Measurements from ENCODE around the gene TBC1D4. TPM values are rescaled to one million over a fixed set of nuclear protein-coding genes. Genes with fewer than 3 reads are reported as not detected.

The TBC1D4 gene
- polyA plus RNA-seq, 1 experiment: 8.0 TPM

DNA sequence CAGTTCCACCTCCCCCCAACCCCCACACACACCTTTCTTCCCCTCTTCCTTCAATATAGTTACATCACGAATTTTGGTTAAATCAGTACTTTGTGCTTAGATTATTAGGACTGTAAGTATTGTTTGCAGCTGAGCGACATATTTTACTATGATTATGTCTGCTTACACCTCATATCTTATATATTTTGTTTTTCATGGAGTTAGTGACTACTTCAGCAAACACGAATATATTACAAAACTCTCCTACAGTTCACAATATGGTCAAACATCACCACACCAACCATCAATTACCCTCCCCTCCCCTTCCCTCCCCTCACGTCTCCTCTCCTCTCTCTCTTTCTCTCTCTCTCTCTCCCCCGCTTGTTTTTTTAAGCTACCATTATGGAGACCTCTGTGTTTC lies 152.9 kb downstream of the TBC1D4 start:
- Histone ChIP-seq H3K27ac (ENCODE audit: low read depth, low read length) (no peak overlapping the region), H3K4me3 (ENCODE audit: low read depth, low read length) (no peak overlapping the region), H3K9me3 (ENCODE audit: control insufficient read depth, insufficient read depth, low read length) (no peaks in the 10 kb centered on the region), H3K27me3 (ENCODE audit: control insufficient read depth, insufficient read depth, low read length) (no peaks in the 10 kb centered on the region)
- ChIA-PET POLR2A (no interaction called here), CTCF (interaction anchor here (1.1 kb wide), 1 partner anchor 14 kb away, joined by 4 read pairs; no protein-coding TSS in a partner anchor)
- TF ChIP-seq, protein P1, sequence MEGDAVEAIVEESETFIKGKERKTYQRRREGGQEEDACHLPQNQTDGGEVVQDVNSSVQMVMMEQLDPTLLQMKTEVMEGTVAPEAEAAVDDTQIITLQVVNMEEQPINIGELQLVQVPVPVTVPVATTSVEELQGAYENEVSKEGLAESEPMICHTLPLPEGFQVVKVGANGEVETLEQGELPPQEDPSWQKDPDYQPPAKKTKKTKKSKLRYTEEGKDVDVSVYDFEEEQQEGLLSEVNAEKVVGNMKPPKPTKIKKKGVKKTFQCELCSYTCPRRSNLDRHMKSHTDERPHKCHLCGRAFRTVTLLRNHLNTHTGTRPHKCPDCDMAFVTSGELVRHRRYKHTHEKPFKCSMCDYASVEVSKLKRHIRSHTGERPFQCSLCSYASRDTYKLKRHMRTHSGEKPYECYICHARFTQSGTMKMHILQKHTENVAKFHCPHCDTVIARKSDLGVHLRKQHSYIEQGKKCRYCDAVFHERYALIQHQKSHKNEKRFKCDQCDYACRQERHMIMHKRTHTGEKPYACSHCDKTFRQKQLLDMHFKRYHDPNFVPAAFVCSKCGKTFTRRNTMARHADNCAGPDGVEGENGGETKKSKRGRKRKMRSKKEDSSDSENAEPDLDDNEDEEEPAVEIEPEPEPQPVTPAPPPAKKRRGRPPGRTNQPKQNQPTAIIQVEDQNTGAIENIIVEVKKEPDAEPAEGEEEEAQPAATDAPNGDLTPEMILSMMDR (IDR thresholded peaks at IDR 0.05; ENCODE audit: low read depth, low read length): no peak
- DNase-seq (ENCODE audit: low read depth, low spot score): no peak

- Histone ChIP-seq H3K9me3 (ENCODE audit: control insufficient read depth, insufficient read depth, low read length) (no peaks in the 10 kb centered on the region), H3K4me3 (ENCODE audit: low read depth, low read length) (no peak overlapping the region), H3K27me3 (ENCODE audit: control insufficient read depth, insufficient read depth, low read length) (no peaks in the 10 kb centered on the region), H3K27ac (ENCODE audit: low read depth, low read length) (no peak overlapping the region)
- ChIA-PET CTCF (interaction anchor here (0.8 to 2.9 kb wide), 2 partner anchors 31 to 46 kb away, joined by 4 to 11 read pairs; no protein-coding TSS in a partner anchor), POLR2A (no interaction called here)
- TF ChIP-seq, protein P1 (IDR thresholded peaks at IDR 0.05; ENCODE audit: low read depth, low read length): no peak
- no peak for DNase-seq (ENCODE audit: low read depth, low spot score)
These were observed 154.8 kb downstream of the TBC1D4 start for GRCh38 chr13:75327135-75327510.

GRCh38 chr13:75326173-75327134 lies 155.5 kb downstream of the TBC1D4 start:
- ChIA-PET POLR2A (no interaction called here), CTCF (interaction anchor here (2.9 kb wide), 1 partner anchor 46 kb away, joined by 11 read pairs; no protein-coding TSS in a partner anchor)
- Histone ChIP-seq H3K9me3 (ENCODE audit: control insufficient read depth, insufficient read depth, low read length) (no peaks in the 10 kb centered on the region), H3K27me3 (ENCODE audit: control insufficient read depth, insufficient read depth, low read length) (no peaks in the 10 kb centered on the region), H3K27ac (ENCODE audit: low read depth, low read length) (no peak overlapping the region), H3K4me3 (ENCODE audit: low read depth, low read length) (no peak overlapping the region)
- TF ChIP-seq, protein P1 (IDR thresholded peaks at IDR 0.05; ENCODE audit: low read depth, low read length): no peak
- no peak for DNase-seq (ENCODE audit: low read depth, low spot score)

GRCh38 chr13:75325711-75326110 lies 156.3 kb downstream of the TBC1D4 start:
- Histone ChIP-seq H3K27me3 (ENCODE audit: control insufficient read depth, insufficient read depth, low read length) (no peaks in the 10 kb centered on the region), H3K9me3 (ENCODE audit: control insufficient read depth, insufficient read depth, low read length) (no peaks in the 10 kb centered on the region), H3K4me3 (ENCODE audit: low read depth, low read length) (no peak overlapping the region), H3K27ac (ENCODE audit: low read depth, low read length) (no peak overlapping the region)
- TF ChIP-seq, protein P1 (IDR thresholded peaks at IDR 0.05; ENCODE audit: low read depth, low read length): no peak
- no peak for DNase-seq (ENCODE audit: low read depth, low spot score)
- POLR2A ChIA-PET: no interaction called here
- CTCF ChIA-PET: interaction anchor here (2.9 kb wide), 1 partner anchor 47 kb away, joined by 11 read pairs; no protein-coding TSS in a partner anchor

- ChIA-PET CTCF (no interaction called here), POLR2A (no interaction called here)
- no peaks in the 10 kb centered on the region for H3K9me3 ChIP-seq (ENCODE audit: control insufficient read depth, insufficient read depth, low read length)
- no peak overlapping the region for H3K27ac ChIP-seq (ENCODE audit: low read depth, low read length)
- DNase-seq (ENCODE audit: low read depth, low spot score): no peak
- H3K4me3 ChIP-seq (ENCODE audit: low read depth, low read length): no peak overlapping the region
- TF ChIP-seq, protein P1 (IDR thresholded peaks at IDR 0.05; ENCODE audit: low read depth, low read length): no peak
- H3K27me3 ChIP-seq (ENCODE audit: control insufficient read depth, insufficient read depth, low read length): no peaks in the 10 kb centered on the region
These were observed 157.5 kb downstream of the TBC1D4 start for GRCh38 chr13:75324413-75324940.
